HG02870 (cell line): ENCODE measurements around the gene TSR1.
"Not testable (repeated sequence)": the region's sequence is repeated elsewhere in the genome, so short reads cannot be mapped to it uniquely, and the experiment has no call there.

Source experiments
- ATAC-seq: cut with Tn5 transposase; IDR thresholded peaks from one replicate; pipeline ENCODE4 v1.9.1; 2021; ENCODE audit warnings: mild to moderate bottlenecking, moderate library complexity; ENCODE audit not compliant: unreplicated experiment

Gene TSR1

GRCh38 chr17:2338315-2338657 lies 2.0 kb upstream of the TSR1 start:
- ATAC-seq: no peak

GRCh38 chr17:2337544-2338314 lies 1.5 kb upstream of the TSR1 start:
- ATAC-seq: no peak

GRCh38 chr17:2336852-2337543 lies 741 bp upstream of the TSR1 start, which contains the start of gene SGSM2:
Gene SGSM2 (plus strand): TSS chr17:2337501. CDS start chr17:2337689, 188 bp downstream.
- peak; percentile 12 for ATAC-seq

- ATAC-seq: no peak
Observed at GRCh38 chr17:2335726-2336214, 487 bp downstream of the TSR1 start.

DNA sequence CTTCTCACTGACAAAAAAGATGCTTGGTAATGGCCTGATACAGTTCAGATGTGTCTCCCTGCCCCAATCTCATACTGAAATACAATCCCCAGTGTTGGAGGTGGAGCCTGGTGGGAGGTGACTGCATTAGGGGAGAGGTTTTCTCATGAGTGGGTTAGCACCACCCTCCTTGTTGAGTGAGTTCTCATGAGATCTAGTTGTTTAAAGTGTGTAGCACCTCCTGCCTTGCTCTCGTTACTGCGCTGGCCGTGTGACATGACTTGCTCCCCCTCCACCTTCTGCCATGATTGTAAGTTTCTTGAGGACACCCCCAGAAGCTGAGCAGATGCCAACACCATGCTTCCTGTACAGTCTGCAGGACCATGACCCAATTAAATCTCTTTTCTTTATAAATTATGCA lies 5.0 kb downstream of the TSR1 start:
- ATAC-seq: no peak

DNA sequence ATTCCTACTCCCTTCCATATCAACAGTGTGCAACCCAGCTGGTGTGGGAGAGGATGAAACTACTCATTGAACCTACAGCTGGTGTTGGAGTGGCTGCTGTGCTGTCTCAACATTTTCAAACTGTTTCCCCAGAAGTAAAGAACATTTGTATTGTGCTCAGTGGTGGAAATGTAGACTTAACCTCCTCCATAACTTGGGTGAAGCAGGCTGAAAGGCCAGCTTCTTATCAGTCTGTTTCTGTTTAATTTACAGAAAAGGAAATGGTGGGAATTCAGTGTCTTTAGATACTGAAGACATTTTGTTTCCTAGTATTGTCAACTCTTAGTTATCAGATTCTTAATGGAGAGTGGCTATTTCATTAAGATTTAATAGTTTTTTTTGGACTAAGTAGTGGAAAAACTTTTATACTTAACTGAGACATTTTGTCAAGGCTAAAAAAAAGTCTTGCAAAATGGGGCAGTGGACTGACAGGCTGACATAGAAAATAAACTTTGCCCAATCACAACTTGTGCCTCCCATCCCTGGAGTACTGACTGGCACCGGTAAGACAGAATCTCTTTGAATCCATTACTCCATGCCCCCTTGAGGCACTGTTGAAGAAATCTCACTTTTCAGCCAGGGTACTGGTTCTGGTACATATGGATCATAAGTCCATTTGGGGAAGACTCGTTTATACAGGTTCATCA lies 12.5 kb downstream of the TSR1 start:
- no peak for ATAC-seq

DNA sequence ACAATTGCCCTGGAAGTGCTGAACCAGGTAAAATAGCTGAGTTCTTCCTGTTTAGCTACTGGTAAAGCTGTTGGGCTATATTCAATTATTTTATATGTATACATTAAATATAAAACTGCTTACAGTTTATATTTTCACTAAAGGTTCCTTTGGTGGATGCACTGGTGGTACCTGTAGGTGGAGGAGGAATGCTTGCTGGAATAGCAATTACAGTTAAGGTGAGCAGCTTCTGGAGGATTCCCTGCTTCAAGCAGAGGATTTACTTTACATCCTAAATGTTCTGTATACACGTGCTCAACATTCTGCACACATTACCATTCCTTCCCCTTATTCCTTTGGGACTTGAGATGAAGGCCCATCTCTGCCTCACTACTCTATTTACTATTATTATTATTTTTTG lies 14.9 kb downstream of the TSR1 start:
- no peak for ATAC-seq

DNA sequence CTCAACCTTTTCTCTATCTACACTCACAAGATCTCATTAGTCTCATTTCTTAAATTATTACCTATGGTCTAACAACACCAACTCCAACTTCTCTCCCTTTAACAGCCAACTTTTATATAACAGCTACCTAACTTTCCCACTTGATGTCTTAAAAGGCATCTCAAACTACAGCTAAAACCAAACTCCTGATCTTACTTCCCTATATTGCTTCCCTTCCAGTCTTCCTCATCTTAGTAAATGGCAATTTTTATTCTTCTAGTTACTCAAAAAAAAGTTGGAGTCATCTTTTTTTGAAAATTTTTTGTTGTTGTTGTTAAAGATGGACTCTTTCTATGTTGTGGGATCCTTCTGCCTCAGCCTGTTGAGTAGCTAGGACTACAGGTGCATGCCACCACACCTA lies 17.2 kb downstream of the TSR1 start:
- no peak for ATAC-seq

- no peak for ATAC-seq
Observed at GRCh38 chr17:2317796-2318195, 18.5 kb downstream of the TSR1 start.

GRCh38 chr17:2316916-2317205 lies 19.4 kb downstream of the TSR1 start:
- ATAC-seq: not testable (repeated sequence)

DNA sequence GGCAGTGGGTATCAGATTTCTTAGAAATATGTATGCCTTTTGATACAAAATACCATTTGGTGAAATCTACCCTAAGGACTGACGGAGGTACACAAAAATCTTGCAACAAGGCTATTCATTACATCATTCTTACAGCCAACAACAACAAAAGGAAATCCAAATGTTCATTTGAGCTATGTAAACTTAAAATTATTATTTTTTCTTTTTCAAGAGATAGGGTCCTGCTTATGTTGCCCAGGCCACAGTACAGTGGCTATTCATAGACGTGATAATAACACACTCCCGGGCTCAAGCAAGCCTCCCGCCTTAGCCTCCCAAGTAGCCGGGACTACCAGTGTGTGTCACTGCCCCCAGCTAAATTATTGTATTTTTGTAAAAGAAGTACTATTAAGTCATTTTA lies 23.5 kb downstream of the TSR1 start:
- ATAC-seq: no peak

DNA sequence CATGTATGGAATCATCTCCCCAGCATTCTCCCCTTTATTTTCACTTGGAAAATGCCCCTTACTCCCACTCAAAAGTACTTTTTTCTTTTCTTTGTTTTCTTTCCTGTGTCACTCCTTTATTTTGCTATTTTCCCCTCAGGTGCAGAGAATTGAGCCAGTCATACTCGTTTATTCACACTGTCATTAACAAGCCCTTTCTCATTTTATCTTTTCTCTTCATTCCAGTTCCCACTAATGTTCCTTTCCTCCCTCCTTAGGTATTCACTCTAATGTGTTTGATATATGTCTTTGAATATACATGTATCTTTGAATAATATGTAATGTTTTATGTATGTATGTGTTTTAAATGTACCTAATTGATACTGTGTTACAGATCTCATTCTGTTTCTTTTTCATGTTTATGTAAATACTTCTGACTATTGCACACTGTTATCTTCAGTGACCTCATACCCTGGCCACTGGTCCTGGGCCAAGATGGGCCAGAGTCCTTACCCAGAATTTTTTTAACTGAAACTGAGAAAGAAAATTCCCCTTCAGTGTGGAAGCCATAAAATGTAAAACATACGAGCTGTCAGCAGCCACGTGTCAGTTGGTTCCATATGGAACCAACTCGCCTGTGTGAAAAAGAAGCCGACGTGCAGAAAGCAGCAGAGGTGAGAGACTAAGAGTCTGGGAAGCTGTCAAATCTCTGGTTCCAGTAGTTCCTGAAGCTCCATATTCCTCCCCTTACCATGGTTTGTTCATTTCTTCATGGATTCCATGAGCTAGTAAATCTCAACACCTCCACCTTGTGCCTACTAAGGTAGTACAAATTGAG lies 26.7 kb downstream of the TSR1 start:
- no peak for ATAC-seq

GRCh38 chr17:2304931-2305330 lies 31.3 kb downstream of the TSR1 start:
- ATAC-seq: no peak

DNA sequence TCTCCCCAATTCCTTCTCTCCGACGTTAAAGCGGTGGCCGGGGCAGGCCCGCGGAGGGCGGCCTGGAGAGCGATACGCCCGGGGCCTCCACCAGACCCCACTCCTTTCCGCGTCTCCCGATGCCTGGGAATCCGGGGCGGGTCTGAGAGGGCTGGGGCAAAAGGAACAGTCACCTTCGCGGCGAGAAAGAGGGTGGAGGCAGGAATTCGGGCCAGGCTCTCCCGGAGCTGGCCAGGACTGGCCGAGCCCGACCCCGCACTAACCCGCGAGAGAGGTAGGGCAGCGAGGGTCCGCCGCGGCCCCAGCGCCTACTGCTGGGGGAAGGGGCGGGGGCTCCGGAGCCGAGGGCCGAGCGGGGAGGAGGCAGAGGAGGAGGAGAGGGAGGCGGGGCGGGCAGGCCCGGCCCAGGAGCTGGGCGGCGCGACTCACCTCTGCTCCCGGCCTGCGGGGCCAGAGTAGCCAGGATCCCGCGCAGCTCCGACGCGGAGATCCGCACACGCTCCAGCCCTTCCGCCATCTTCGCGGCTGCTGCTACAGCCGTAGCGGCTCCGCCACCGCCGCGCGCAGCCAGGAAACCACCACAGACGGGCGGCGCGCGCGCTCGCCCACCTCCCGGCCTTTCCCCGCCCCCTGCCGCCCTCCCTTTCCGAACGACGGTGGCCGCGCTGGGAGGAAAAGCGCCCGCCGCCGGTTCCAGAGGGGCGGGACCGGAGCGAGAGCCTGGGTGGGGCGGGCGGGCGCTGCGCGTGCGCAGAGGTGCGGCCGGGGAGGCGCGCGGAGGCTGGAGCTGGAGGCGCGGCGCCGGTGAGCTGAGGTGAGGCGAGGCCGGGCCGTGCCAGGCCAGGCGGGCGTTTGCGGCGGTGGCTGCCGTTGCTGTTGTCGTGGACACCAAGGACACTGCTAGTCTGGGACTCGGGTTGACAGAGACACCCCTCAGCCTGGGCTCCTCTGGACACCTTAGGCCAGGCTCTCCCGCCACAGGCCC lies 32.8 kb downstream of the TSR1 start, which contains the start of the genes SMG6 and SRR:
Gene SMG6, minus strand, starts transcription at position 582 of the 985 bp plus-strand sequence. Its CDS starts 65 bp downstream, at position 517.
Gene SRR, plus strand, starts transcription at position 747 of the 985 bp plus-strand sequence. CDS start 11,611 bp downstream, outside the sequence.
- ATAC-seq: peak; percentile 73

GRCh38 chr17:2302778-2303203 lies 33.5 kb downstream of the TSR1 start:
- ATAC-seq: no peak

- ATAC-seq: no peak
Observed at GRCh38 chr17:2299756-2300155, 36.5 kb downstream of the TSR1 start.

GRCh38 chr17:2299136-2299535 lies 37.1 kb downstream of the TSR1 start:
- no peak for ATAC-seq

- ATAC-seq: no peak
Observed at GRCh38 chr17:2297023-2297422, 39.2 kb downstream of the TSR1 start.

DNA sequence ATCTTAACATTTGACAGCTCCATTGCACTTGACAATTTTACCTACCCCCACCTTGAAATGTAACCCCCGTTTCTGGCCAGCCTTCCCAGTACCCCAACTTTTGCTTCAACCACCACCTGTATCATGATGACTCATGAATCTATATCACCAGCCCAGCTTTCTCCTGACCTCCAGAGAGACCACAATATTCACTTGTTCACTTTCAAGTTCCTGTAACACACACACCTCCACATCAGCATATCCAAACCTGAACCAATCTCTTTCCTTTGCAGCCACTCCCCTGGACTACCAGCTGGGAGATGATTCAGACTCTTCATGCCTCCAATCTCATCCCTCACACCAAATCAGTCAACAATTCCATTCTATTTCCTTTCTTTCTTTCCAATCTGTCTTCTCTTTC lies 40.7 kb downstream of the TSR1 start:
- no peak for ATAC-seq

GRCh38 chr17:2292100-2292499 lies 44.2 kb downstream of the TSR1 start:
- no peak for ATAC-seq
